Osteoblast (primary cell): ENCODE data around the gene TTBK1. TPM values are rescaled to one million over a fixed set of nuclear protein-coding genes. Genes with fewer than 3 reads are reported as not detected.
A peak's percentile ranks its signal among the peaks of the same experiment; 100 is the strongest.
"Not testable (repeated sequence)": the region's sequence is repeated elsewhere in the genome, so short reads cannot be mapped to it uniquely, and the experiment has no call there.

Source experiments
- DNase-seq: peaks from one replicate; pipeline ENCODE4 v3.0.0; 2011; ENCODE audit warnings: low spot score, mixed read lengths; ENCODE audit not compliant: insufficient read length; ENCODE audit errors: missing footprints
- H2AFZ ChIP-seq: 2 replicates; pipeline ENCODE4 v1.6.0; 2011; ENCODE audit warnings: mild to moderate bottlenecking, low read length
- H3K27ac ChIP-seq: 2 replicates; pipeline ENCODE4 v1.5.1; 2011; ENCODE audit warnings: mild to moderate bottlenecking, low read depth, low read length, moderate library complexity
- H3K27me3 ChIP-seq: 2 replicates; pipeline ENCODE4 v1.6.0; 2012; ENCODE audit warnings: mild to moderate bottlenecking, control low read depth, inconsistent platforms, low read length, moderate library complexity; ENCODE audit not compliant: insufficient read depth
- H3K36me3 ChIP-seq: 2 replicates; pipeline ENCODE4 v1.5.1; 2011; ENCODE audit warnings: mild to moderate bottlenecking, low read length, control low read depth, moderate library complexity; ENCODE audit not compliant: insufficient read depth
- H3K4me1 ChIP-seq: 2 replicates; pipeline ENCODE4 v1.5.1; 2011; ENCODE audit warnings: mild to moderate bottlenecking, low read length, control low read depth, moderate library complexity; ENCODE audit not compliant: insufficient read depth
- H3K4me2 ChIP-seq: 2 replicates; pipeline ENCODE4 v1.6.0; 2011; ENCODE audit warnings: mild to moderate bottlenecking, low read length; ENCODE audit not compliant: insufficient read depth
- H3K4me3 ChIP-seq: fragments of 200-600 bp; sonication (generic); 3 replicates; pipeline ENCODE4 v1.5.1; 2012; ENCODE audit warnings: mild to moderate bottlenecking, low read length, inconsistent platforms; ENCODE audit not compliant: insufficient read depth
- H3K79me2 ChIP-seq: 2 replicates; pipeline ENCODE4 v1.6.0; 2012; ENCODE audit warnings: mild to moderate bottlenecking, low read length, control low read depth, inconsistent platforms; ENCODE audit not compliant: insufficient read depth
- H3K9me3 ChIP-seq: 2 replicates; pipeline ENCODE4 v1.5.1; 2011; ENCODE audit warnings: low read depth, low read length, control low read depth
- H4K20me1 ChIP-seq: 2 replicates; pipeline ENCODE4 v1.6.0; 2012; ENCODE audit warnings: mild to moderate bottlenecking, low read length, control low read depth; ENCODE audit not compliant: insufficient read depth
- CTCF ChIP-seq: IDR thresholded peaks from 2 replicates; pipeline ENCODE4 v1.5.1; 2011; ENCODE audit warnings: mild to moderate bottlenecking, low read depth, low read length, moderate library complexity; ENCODE audit errors: extremely low read depth
- total RNA-seq: library from RNA; depleted of rRNA; stranded (reverse); fragments of >200 nt; gene quantifications from 2 replicates; pipeline ENCODE4 v1.2.3, GENCODE V29; 2012

Gene TTBK1
- total RNA-seq, 1 donor, result under 0.01 TPM

- Histone ChIP-seq H3K9me3 (no peaks in the 10 kb centered on the region), H3K4me3 (no peak overlapping the region)
Observed at GRCh38 chr6:43302126-43302525, 58.8 kb downstream of the TTBK1 start.

GRCh38 chr6:43303006-43303405, 59.7 kb downstream of the TTBK1 start:
- H2AFZ ChIP-seq, H3K27ac ChIP-seq, DNase-seq, H3K9me3 ChIP-seq, H3K79me2 ChIP-seq, H3K4me1 ChIP-seq, H3K36me3 ChIP-seq, H3K4me3 ChIP-seq, H3K4me2 ChIP-seq, H4K20me1 ChIP-seq: not testable (repeated sequence)
- peaks cover 43% of the 10 kb centered on the region for H3K27me3 ChIP-seq

More at GRCh38 chr6:43302126-43302525, 58.8 kb downstream of the TTBK1 start:
- TF ChIP-seq CTCF, result no peak
- no peak overlapping the region for H3K27ac ChIP-seq
- DNase-seq, result peak; percentile 56
- peaks cover 43% of the 10 kb centered on the region for H3K27me3 ChIP-seq
- no peaks in the 10 kb centered on the region for H4K20me1 ChIP-seq
- no peaks in the 10 kb centered on the region for H3K4me1 ChIP-seq
- no peaks in the 10 kb centered on the region for H3K79me2 ChIP-seq
- H3K36me3 ChIP-seq, result no peaks in the 10 kb centered on the region
- no peak overlapping the region for H3K4me2 ChIP-seq
- H2AFZ ChIP-seq, result no peak overlapping the region

GRCh38 chr6:43303751-43304331, 60.6 kb downstream of the TTBK1 start:
- Histone ChIP-seq H3K79me2 (no peaks in the 10 kb centered on the region), H3K27ac (no peak overlapping the region), H4K20me1 (no peaks in the 10 kb centered on the region), H3K4me3 (no peak overlapping the region), H2AFZ (no peak overlapping the region), H3K27me3 (peaks cover 35% of the 10 kb centered on the region), H3K4me1 (peaks cover 9% of the 10 kb centered on the region), H3K36me3 (no peaks in the 10 kb centered on the region), H3K4me2 (no peak overlapping the region), H3K9me3 (no peaks in the 10 kb centered on the region)
- DNase-seq, result peak; percentile 76
- no peak for TF ChIP-seq CTCF

GRCh38 chr6:43304361-43304760, 61.1 kb downstream of the TTBK1 start:
- TF ChIP-seq CTCF, result no peak
- no peaks in the 10 kb centered on the region for H3K36me3 ChIP-seq

More at GRCh38 chr6:43304361-43304760, 61.1 kb downstream of the TTBK1 start:
- no peak overlapping the region for H3K4me2 ChIP-seq
- peaks cover 30% of the 10 kb centered on the region for H3K27me3 ChIP-seq
- DNase-seq, result peak; percentile 64
- no peak overlapping the region for H3K4me3 ChIP-seq
- peaks cover 10% of the 10 kb centered on the region for H3K4me1 ChIP-seq
- no peaks in the 10 kb centered on the region for H4K20me1 ChIP-seq
- no peaks in the 10 kb centered on the region for H3K9me3 ChIP-seq
- no peak overlapping the region for H2AFZ ChIP-seq
- no peak overlapping the region for H3K27ac ChIP-seq
- H3K79me2 ChIP-seq, result no peaks in the 10 kb centered on the region
